Fibroblast of peridontal ligament (primary cell): ENCODE data around the gene MAPK9.
A peak's percentile ranks its signal among the peaks of the same experiment; 100 is the strongest.
"Not testable (repeated sequence)": the region's sequence is repeated elsewhere in the genome, so short reads cannot be mapped to it uniquely, and the experiment has no call there.

ENCODE experiments used
- DNase-seq: peaks from one replicate; pipeline ENCODE4 v3.0.0-alpha.2; 2010; ENCODE audit errors: extremely low read depth

The MAPK9 gene

GRCh38 chr5:180235077-180235476 is 56.8 kb downstream of the MAPK9 start:
- DNase-seq, result no peak

- no peak for DNase-seq
Observed at GRCh38 chr5:180234271-180234670, 57.6 kb downstream of the MAPK9 start.

GRCh38 chr5:180233729-180234128 is 58.2 kb downstream of the MAPK9 start:
- no peak for DNase-seq

- no peak for DNase-seq
Observed at GRCh38 chr5:180230017-180230416, 61.9 kb downstream of the MAPK9 start.

GRCh38 chr5:180222056-180222455 is 69.8 kb downstream of the MAPK9 start:
- DNase-seq, result no peak

GRCh38 chr5:180217797-180218196 is 74.1 kb downstream of the MAPK9 start:
- DNase-seq, result no peak

GRCh38 chr5:180216646-180217171 is 75.2 kb downstream of the MAPK9 start:
- no peak for DNase-seq

GRCh38 chr5:180215783-180216630 is 75.9 kb downstream of the MAPK9 start:
- no peak for DNase-seq

GRCh38 chr5:180214870-180215770 is 76.8 kb downstream of the MAPK9 start:
- DNase-seq, result no peak

GRCh38 chr5:180213657-180214207 is 78.2 kb downstream of the MAPK9 start:
- no peak for DNase-seq

- no peak for DNase-seq
Observed at GRCh38 chr5:180213256-180213600, 78.7 kb downstream of the MAPK9 start.

- DNase-seq, result no peak
Observed at GRCh38 chr5:180212363-180213255, 79.3 kb downstream of the MAPK9 start.

- no peak for DNase-seq
Observed at GRCh38 chr5:180211761-180212035, 80.2 kb downstream of the MAPK9 start.

- no peak for DNase-seq
Observed at GRCh38 chr5:180210961-180211760, 80.7 kb downstream of the MAPK9 start.

GRCh38 chr5:180210077-180210476 is 81.8 kb downstream of the MAPK9 start:
- DNase-seq, result not testable (repeated sequence)

GRCh38 chr5:180209137-180209581 is 82.7 kb downstream of the MAPK9 start, which contains the start of gene RASGEF1C:
RASGEF1C (minus strand) TSS chr5:180209211; CDS start chr5:180138052, 71,159 bp downstream.
- peak; percentile 33 for DNase-seq

- no peak for DNase-seq
Observed at GRCh38 chr5:180208435-180209081, 83.3 kb downstream of the MAPK9 start.

- DNase-seq, result no peak
Observed at GRCh38 chr5:180208038-180208434, 83.8 kb downstream of the MAPK9 start.

- no peak for DNase-seq
Observed at GRCh38 chr5:180207593-180207992, 84.3 kb downstream of the MAPK9 start.

GRCh38 chr5:180206993-180207392 is 84.9 kb downstream of the MAPK9 start:
- DNase-seq, result no peak
